HG02588 (cell line): ENCODE data around the gene RCSD1.
A peak's percentile ranks its signal among the peaks of the same experiment; 100 is the strongest.

Experiments
- ATAC-seq: cut with Tn5 transposase; IDR thresholded peaks from one replicate; pipeline ENCODE4 v1.9.1; 2021; ENCODE audit warnings: mild to moderate bottlenecking, moderate library complexity; ENCODE audit not compliant: unreplicated experiment

Gene RCSD1

GRCh38 chr1:167663002-167663772, 33.2 kb downstream of the RCSD1 start:
- peak; percentile 70 for ATAC-seq

GRCh38 chr1:167665469-167665868, 35.4 kb downstream of the RCSD1 start:
- no peak for ATAC-seq

GRCh38 chr1:167666416-167666815, 36.4 kb downstream of the RCSD1 start:
- no peak for ATAC-seq

GRCh38 chr1:167667536-167667935, 37.5 kb downstream of the RCSD1 start:
- no peak for ATAC-seq

GRCh38 chr1:167668108-167668507, 38.1 kb downstream of the RCSD1 start:
- ATAC-seq: peak; percentile 70

- peak; percentile 56 for ATAC-seq
Measured at GRCh38 chr1:167669209-167670124, 39.4 kb downstream of the RCSD1 start.

GRCh38 chr1:167670563-167670962, 40.5 kb downstream of the RCSD1 start:
- ATAC-seq: no peak

- ATAC-seq: no peak
Measured at GRCh38 chr1:167671727-167672511, 41.9 kb downstream of the RCSD1 start.

- ATAC-seq: no peak
Measured at GRCh38 chr1:167672831-167673230, 42.8 kb downstream of the RCSD1 start.

GRCh38 chr1:167673265-167673664, 43.2 kb downstream of the RCSD1 start:
- ATAC-seq: no peak

- no peak for ATAC-seq
Measured at GRCh38 chr1:167674156-167674555, 44.1 kb downstream of the RCSD1 start.

GRCh38 chr1:167675440-167675839, 45.4 kb downstream of the RCSD1 start:
- no peak for ATAC-seq

GRCh38 chr1:167676205-167676915, 46.3 kb downstream of the RCSD1 start:
- ATAC-seq: no peak

- no peak for ATAC-seq
Measured at GRCh38 chr1:167676916-167677848, 47.1 kb downstream of the RCSD1 start.

GRCh38 chr1:167678422-167678821, 48.4 kb downstream of the RCSD1 start:
- ATAC-seq: no peak

- no peak for ATAC-seq
Measured at GRCh38 chr1:167678838-167679237, 48.8 kb downstream of the RCSD1 start.

GRCh38 chr1:167679714-167680113, 49.7 kb downstream of the RCSD1 start:
- no peak for ATAC-seq

GRCh38 chr1:167681024-167681423, 51.0 kb downstream of the RCSD1 start:
- ATAC-seq: no peak

GRCh38 chr1:167681451-167682098, 51.5 kb downstream of the RCSD1 start:
- no peak for ATAC-seq
